Kidney epithelial cell (primary cell): ENCODE results near the gene ASMTL. TPM values are rescaled to one million over a fixed set of nuclear protein-coding genes. Genes with fewer than 3 reads are reported as not detected.

ENCODE experiments used
- DNase-seq: peaks from one replicate; pipeline ENCODE4 v3.0.0-alpha.2; 2010; ENCODE audit warnings: low read depth
- H3K27me3 ChIP-seq: 2 replicates; pipeline ENCODE4 v1.6.0; 2011; ENCODE audit warnings: low read length; ENCODE audit not compliant: control insufficient read depth, insufficient read depth
- H3K36me3 ChIP-seq: 2 replicates; pipeline ENCODE4 v1.5.1; 2011; ENCODE audit warnings: low read length; ENCODE audit not compliant: control insufficient read depth, insufficient read depth
- H3K4me3 ChIP-seq: 2 replicates; pipeline ENCODE4 v1.5.1; 2011; ENCODE audit warnings: low read depth, mild to moderate bottlenecking, control low read depth, low read length
- total RNA-seq: library from RNA; depleted of rRNA; stranded (reverse); fragments of >200 nt; gene quantifications from 2 replicates; pipeline ENCODE4 v1.2.3, GENCODE V29; 2015
- TF ChIP-seq, protein P1 (sequence below): IDR thresholded peaks from 2 replicates; pipeline ENCODE4 v1.5.1; 2011; ENCODE audit warnings: mild to moderate bottlenecking, moderate library complexity, low read length, control low read depth, inconsistent platforms; ENCODE audit not compliant: insufficient read depth, poor library complexity, severe bottlenecking

Gene ASMTL
- total RNA-seq, 1 donor from 2014 or later = 15.9 TPM

DNA sequence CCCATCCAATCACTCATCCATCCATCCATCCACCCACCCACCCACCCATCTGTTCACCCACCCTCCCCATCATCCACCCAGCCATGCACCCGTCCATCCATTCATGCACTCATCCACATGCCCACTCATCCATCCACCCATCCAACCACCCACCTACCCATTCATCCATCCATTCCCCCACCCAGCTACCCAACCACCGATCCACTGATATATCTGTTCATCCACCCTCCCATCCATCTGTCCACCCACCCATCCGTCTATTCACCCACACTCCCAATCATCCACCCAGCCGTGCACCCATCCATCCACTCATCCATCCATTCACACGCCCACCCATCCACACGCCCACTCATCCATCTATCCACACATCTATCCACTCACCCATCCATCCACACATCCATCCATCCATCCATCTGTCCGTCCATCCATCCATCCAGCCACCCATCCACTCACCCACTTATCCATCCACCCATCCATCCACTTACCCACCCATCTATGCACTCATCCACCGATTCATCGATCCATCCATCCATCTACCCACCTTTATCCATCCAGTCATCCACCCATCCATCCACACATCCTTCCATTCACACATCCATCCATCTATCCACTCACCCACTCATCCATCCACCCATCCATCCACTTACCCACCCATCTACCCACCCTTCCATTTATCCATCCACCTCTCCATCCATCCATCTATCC, 28.4 kb downstream of the ASMTL start:
- DNase-seq = no peak
- Histone ChIP-seq H3K27me3 (no peaks in the 10 kb centered on the region), H3K4me3 (no peak overlapping the region), H3K36me3 (peaks cover 4% of the 10 kb centered on the region)
- TF ChIP-seq, protein P1, sequence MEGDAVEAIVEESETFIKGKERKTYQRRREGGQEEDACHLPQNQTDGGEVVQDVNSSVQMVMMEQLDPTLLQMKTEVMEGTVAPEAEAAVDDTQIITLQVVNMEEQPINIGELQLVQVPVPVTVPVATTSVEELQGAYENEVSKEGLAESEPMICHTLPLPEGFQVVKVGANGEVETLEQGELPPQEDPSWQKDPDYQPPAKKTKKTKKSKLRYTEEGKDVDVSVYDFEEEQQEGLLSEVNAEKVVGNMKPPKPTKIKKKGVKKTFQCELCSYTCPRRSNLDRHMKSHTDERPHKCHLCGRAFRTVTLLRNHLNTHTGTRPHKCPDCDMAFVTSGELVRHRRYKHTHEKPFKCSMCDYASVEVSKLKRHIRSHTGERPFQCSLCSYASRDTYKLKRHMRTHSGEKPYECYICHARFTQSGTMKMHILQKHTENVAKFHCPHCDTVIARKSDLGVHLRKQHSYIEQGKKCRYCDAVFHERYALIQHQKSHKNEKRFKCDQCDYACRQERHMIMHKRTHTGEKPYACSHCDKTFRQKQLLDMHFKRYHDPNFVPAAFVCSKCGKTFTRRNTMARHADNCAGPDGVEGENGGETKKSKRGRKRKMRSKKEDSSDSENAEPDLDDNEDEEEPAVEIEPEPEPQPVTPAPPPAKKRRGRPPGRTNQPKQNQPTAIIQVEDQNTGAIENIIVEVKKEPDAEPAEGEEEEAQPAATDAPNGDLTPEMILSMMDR = no peak

- Histone ChIP-seq H3K36me3 (peaks cover 6% of the 10 kb centered on the region), H3K27me3 (no peaks in the 10 kb centered on the region), H3K4me3 (no peak overlapping the region)
- DNase-seq = no peak
- TF ChIP-seq, protein P1 = no peak
These were observed 29.5 kb downstream of the ASMTL start for GRCh38 chrX:1423215-1423614.

GRCh38 chrX:1422135-1422465, 30.6 kb downstream of the ASMTL start:
- TF ChIP-seq, protein P1 = no peak
- no peak overlapping the region for H3K4me3 ChIP-seq
- DNase-seq = no peak
- peaks cover 6% of the 10 kb centered on the region for H3K36me3 ChIP-seq
- no peaks in the 10 kb centered on the region for H3K27me3 ChIP-seq

- no peak for DNase-seq
- TF ChIP-seq, protein P1 = no peak
- H3K27me3 ChIP-seq = no peaks in the 10 kb centered on the region
- peaks cover 6% of the 10 kb centered on the region for H3K36me3 ChIP-seq
- H3K4me3 ChIP-seq = no peak overlapping the region
These were observed 31.1 kb downstream of the ASMTL start for GRCh38 chrX:1421433-1422134.

DNA sequence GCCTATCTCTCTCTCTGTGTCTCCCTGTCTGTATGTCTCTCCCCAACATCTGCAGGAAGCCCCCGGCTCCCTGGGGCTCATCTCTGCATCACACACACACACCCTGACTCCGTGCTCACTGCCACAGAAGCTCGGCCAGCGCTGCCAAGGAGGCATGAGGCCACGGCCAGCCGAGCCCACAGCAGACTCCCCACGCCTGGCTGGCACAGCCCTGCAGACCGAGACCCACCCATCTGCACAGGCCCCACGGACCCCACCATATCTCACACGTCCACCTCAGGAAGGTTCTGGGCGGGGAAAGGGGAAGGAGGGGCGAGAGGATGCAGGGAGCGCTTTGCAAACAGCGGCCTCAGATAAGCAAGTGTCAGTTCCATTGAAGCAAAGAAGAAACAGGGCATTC, 32.3 kb downstream of the ASMTL start:
- peaks cover 6% of the 10 kb centered on the region for H3K36me3 ChIP-seq
- TF ChIP-seq, protein P1 = no peak
- no peak overlapping the region for H3K4me3 ChIP-seq
- DNase-seq = no peak
- no peaks in the 10 kb centered on the region for H3K27me3 ChIP-seq
